Activated CD8-positive, alpha-beta memory T cell treated with anti-CD3 and anti-CD28 coated beads for 4 hours (primary cell): ENCODE results near the gene PRC1.

ENCODE experiments used
- DNase-seq, 2 donors: peaks; one replicate each; pipeline ENCODE4 v3.0.0-alpha.2; 2020; ENCODE audit warnings: low read depth in 2 of 2

PRC1 gene

DNA sequence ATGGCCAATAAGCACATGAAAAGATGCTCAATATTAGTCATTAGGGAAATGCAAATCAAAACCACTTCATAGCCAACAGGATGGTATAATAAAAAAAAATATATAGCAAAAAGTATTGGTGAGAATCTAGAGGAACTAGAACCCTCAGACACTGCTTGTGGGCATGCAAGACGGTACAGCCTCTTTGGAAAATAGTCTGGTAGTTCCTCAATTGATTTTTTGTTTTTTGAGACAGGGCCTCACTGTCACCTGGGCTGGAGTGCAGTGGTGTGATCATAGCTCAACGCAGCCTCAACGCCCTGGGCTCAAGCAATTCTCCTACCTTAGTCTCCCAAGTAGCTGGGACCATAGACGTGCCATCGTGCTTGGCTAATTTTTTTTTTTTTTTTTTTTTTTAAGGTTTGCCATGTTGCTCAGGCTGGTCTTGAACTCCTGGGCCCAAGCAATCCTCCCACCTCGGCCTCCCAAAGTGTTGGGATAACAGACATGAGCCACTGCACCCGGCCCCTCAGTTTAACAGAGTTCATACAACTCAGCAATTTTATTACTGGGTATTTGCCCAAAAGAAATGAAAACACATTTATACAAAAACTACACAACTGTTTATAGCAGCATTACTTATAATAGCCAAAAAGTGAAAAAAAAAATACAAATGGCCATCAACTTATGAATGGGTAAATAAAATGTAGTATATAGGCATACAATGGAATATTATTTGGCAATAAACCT is 5.1 kb downstream of the PRC1 start:
- DNase-seq = no peak

DNA sequence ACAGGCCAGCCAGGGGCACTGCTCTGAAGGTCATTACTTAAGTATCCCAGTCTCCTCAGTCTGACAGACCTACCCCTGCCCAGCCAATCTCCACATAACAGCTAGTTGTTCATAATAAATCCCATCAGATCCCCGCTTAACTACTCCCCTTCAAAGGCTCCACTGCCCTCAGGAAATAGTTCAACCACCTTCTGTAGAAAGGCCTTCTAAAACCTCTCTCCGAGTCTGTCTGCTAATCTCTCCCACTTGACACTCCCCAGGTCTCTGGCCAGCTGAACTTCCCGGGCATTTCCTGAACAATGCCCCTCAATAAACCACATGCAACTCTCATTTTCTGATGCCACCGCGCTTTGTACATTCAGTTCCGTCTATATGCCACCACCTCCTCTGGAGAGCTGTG is 6.0 kb downstream of the PRC1 start:
- no peak for DNase-seq

DNA sequence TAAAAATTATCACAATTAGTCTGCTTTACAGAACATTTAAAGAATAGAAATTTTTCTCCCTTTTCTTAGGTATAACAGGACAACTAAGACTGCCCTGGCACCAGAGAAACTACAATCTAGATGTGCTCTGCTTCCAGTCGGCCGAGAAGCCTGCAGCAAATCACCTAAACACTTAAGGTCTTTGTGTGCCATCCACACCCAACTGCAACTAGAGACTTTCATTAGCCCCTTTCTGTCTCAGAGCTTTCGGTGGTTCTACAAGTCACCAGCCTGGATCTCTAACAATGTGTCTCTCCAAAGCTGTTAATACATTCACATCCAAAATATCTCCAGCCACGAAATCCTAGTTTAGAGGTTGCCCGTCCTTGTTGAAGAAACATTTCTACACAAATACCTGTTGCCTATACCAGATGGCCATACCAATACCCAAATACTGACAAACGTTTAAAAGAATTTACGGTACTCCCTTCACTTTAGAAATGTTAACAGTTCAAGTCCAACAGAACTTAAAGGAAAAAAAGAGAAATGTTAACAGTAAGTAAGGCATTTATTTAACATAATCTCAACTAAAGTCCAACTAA is 6.7 kb downstream of the PRC1 start:
- no peak for DNase-seq

DNA sequence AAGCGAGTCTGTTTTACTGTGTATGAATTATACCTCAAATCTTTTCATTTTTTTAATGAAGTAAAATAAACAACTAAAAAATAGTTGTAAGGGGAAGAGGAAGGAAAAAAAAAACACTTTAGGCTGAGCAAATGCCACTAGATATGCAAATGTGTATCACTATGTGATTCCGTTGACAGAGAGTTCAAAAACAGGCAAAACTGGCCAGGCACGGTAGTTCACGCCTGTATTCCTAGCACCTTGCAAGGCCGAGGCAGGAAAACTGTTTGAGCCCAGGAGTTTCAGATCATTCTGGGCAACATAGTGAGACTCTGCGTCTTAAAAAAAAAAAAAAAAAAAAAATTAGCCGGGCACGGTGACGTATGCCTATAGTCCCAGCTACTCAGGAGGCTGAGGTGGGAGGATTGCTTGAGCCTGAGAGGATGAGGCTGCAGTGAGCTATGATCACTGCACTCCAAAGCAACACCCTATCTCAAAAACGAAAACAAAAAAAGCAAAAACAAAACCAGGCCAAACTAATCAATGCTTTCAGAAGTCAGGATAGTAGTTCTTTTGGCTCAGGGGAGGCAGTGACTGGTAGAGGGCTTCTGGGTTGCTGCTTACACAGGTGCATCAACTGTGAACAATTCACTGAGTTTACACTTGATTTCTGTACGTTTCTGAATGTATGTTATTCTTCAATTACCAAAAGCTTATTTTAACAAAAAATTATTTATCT is 7.4 kb downstream of the PRC1 start:
- no peak for DNase-seq

DNA sequence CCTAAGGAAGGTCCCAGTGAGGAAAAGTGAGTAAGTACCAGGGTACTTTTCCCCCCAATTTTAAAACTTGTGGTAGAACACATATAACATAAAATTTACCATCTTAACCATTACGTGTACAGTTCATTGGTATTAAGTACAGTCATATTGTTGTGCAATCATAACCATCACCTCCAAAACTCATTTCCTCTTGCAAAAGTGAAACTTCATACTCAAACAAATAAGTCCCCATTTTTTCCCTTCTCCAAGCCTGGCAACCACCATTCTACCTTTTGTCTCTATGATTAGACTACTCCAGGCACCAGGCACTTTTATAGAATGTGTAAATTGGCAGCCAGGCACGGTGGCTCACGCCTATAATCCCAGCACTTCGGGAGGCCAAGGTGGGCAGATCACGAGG is 12.2 kb downstream of the PRC1 start:
- DNase-seq = no peak

DNA sequence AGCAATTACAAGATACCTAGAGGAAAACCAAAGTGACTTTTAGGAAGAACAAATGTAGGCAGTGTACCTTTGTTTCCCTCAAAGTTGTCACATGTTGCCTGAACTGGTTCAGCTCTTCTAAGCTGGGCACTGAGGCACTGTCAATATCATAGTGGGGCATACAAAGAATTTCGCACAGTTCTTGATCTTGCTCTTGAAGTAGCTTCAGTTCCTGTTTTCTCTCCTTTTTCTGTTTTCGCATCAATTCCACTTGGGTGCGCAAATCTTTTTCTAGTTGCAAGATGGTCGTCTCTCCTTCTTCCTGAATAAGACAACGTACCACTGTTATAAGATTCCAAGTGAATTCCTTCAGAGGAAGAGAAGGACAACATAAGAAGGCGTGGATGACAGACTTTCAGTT is 12.7 kb downstream of the PRC1 start:
- no peak for DNase-seq

DNA sequence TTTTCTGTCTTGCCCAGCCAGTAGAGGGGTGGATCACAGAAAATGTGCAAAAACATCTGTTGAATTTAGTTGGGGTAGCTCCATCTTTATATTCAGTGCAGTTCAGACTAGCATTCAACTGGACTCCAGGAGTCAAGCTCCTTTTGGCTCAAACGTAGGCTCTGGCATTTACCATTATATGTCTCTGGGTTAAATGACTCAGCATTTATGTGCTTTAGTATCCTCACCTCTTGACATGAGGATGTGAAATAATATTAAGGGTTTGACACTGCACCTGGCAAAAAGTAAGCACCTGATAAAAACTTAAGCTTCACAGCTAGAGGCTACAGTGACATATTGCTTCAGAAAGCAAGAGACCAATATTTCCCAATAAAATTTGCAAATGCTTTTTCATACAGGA is 14.8 kb downstream of the PRC1 start:
- no peak for DNase-seq

DNA sequence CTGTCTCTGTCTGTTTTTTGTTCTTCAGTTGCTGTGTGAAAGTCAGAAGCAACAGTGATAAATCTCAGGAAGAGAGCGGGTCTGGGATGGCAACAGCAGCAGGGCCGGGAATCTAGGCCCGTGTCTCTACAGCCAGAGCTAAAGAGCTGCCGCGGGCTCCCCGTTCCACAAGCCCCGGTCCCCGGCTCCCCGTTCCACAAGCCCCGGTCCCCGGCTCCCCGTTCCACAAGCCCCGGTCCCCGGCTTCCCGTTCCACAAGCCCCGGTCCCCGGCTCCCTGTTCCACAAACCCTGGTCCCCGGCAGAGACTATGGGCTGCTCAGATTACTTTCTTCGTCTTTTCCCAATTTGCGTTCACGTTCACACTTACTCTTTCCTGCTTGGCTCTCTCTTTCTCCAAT is 20.1 kb downstream of the PRC1 start:
- no peak for DNase-seq

DNA sequence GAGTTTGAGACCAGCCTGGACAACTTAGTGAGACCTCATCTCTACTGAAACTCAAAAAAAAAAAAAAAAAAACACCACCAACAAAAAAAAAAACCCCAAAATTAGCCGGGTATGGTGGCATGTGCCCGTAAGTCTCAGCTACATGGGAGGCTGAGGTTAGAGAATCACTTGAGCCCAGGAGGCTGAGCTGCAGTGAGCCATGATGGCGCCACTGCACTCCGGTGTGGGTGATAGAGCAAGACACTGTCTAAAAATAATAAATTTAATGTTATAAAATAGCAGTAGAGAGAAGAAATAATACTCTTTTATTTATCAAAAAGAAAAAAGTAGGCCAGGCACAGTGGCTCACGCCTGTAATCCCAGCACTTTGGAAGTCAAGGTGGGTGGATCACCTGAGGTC is 22.2 kb downstream of the PRC1 start:
- no peak for DNase-seq

DNA sequence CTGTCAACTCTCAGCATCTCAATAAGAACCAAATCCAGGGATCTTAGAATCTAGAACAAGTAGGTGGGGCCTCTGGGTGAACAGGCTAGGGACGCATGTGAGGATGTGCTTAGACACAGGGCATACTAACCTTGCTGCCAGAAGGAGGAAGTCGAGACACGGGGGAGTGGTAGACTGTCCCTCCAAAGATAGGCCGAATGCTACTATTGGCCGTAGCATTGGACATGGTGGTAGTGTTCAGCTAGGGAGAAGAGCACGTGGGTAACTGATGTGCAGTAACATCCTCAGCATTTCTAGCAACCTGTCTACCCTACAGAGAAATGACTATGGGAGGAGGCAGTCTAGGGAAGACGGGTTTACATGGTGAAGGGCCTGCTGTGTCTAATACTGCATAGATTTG is 24.1 kb downstream of the PRC1 start:
- no peak for DNase-seq

DNA sequence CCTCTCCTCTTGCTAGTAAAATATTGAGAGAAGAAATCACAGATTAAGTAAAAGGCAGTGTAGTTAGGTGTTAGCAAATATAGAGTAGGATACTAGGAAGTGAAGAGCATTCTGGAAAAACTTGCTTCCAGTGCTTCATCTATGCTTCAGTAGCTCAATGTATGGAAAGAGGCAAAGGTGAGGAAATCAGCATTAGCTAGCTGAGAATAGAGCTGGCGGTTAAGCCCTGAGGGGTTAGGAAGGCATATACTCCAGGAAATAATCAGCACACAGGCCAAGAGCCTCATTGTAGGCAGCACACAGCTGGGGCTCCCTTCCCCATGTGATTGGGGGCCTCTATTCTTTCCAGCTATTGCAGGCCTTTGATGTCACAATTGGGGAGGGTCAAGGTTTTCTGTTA is 25.9 kb downstream of the PRC1 start:
- DNase-seq = no peak

DNA sequence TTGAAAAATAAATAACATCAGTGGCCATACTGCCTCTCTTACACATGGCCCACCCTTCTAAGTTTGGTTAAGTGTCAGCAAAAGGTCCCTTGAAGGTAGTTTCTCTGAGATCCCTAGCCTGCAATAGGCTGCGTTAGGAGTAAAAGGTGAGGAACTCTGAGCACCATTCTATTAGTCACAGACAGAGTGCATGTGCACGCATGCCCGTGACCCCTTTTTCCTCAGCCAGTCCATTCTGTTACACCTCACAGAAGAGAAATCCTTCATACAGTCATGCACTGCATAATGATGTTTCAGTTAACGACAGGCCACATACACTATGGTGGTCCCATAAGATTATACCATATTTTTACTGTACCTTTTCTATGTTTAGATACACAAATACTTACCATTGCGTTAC is 27.1 kb downstream of the PRC1 start:
- no peak for DNase-seq

DNA sequence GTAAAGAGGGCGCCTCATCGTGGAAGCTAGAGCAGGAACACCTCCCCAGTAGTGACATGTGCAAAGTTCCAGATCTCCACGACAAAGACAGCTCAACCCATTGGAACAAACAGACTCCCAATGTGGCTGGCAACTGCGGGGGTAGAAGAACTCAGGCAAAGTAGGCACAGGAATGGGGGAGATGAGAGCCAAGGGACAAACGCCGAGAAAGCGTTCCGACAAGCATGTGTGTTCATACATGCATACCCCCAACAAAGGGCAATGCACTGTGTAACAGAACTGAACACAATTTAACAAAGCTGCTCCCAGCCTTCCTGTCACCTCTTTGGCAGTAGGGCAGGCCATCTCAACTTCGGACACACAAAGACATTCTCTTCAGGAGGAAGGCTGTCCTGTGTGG is 28.1 kb downstream of the PRC1 start:
- no peak for DNase-seq

DNA sequence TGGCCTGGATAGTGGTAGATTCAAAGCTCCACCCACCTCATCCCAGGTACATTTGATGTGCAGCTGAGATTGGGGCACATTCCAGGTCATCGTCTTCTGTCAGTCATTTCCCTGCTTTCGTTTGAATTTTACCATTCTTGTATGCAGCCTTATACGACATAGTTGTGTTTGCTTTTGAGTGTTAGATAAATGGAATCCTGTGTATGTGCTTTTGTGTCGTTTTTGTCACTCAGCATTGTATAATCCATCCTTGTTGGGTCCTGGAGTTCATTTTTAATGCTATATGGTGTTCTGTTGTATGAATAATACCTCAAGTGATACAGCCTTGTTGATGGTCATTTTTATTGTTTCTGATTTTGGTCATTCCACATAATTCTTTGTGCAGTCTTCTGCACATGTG is 32.3 kb downstream of the PRC1 start:
- no peak for DNase-seq

DNA sequence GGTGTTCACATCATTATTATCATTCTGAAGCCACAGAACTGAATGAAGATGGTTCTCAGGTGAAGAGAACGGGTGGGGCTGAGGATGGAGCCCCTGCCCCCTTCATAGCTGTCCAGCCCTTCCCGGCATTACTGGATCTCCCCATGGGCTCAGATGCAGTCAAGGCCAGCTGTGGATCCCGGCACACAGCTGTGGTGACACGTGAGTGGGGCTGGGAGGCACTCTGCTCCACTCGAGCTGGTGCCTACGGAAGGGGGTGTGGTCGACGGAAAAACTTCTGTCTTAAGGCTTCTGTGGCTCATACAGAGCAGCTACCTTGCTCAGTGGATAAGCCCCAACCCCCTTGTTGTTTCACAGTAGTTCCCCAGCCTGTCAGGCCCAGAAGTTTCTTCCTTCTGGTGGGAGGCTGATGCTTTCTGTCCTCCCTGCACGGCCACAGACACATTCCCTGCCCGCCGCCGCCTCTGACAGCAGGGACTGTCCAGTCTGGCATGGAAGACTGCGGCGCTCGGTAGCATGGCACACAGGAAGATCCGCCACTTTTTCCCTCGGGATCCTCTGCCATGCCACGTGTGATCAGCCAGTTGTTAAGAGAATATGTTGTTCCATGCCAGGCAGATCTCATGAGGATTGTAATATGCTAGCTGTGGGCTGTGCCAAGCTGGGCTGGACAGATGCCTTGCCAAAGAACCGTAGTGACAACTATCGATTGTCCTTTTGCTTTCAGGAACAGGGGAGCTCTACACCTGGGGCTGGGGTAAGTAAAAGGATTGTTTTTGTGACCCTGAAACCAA is 33.8 kb downstream of the PRC1 start:
- no peak for DNase-seq

DNA sequence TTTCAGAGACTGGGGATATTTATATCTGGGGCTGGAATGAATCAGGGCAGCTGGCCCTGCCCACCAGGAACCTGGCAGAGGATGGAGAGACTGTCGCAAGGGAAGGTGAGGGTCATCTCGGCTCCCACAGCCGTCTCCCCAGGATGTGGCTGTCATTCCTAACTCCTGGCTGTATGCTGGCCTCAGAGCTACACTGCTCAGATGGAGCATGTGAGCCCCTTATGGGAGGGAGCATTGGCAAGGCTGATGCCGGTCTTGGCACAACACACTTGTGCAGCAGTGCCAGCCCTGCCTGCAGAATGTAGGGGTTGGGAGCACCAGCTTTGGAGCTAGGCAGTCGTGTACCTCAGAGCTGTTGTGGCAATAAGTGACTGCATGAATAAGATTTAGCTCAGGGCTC is 34.4 kb downstream of the PRC1 start:
- DNase-seq = no peak

DNA sequence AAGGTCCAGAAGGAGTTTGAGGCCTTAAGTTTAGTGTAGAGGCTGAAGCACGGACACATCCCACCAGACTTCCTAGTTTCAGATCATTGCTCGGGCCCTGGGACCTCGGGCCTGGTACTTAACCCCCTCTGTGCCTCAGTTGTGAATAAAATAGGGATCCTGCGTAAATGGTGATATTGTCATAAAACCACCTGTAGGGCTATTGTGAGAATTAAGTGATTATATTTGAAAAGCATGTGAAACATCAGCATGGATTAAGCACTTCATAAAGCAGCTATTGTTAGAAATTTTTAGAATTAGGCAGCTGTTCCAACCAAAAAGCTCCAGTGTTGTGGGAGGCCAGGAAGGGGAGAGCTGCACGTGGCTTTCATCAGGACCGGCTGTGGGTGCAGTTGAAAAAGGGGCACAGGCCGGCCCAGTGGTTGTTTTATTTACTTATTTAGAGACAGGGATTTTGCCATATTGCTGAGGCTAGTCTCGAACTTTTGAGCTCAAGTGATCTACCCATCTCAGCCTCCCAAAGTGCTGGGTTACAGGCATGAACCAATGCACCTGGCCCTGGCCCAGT is 35.2 kb downstream of the PRC1 start:
- DNase-seq = no peak

DNA sequence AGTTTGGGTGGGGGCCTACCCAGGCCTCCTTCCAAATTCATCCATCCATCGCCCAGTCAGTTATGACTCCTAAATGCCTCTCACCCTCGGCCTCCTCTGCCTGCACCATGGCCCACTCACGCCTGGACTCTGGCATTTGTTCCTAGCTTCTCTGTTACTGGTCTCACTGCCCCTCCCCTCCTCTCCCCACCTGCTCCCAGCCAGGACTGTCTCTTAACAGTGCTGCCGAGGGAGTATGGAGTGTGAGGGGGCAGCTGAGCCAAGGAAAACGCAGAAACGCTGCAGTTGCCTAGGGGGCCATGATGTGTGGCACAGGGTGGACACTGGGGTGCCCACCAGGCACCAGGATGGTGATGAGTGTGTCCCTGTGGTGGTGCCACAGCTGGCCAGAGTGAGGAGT is 36.5 kb downstream of the PRC1 start:
- no peak for DNase-seq

DNA sequence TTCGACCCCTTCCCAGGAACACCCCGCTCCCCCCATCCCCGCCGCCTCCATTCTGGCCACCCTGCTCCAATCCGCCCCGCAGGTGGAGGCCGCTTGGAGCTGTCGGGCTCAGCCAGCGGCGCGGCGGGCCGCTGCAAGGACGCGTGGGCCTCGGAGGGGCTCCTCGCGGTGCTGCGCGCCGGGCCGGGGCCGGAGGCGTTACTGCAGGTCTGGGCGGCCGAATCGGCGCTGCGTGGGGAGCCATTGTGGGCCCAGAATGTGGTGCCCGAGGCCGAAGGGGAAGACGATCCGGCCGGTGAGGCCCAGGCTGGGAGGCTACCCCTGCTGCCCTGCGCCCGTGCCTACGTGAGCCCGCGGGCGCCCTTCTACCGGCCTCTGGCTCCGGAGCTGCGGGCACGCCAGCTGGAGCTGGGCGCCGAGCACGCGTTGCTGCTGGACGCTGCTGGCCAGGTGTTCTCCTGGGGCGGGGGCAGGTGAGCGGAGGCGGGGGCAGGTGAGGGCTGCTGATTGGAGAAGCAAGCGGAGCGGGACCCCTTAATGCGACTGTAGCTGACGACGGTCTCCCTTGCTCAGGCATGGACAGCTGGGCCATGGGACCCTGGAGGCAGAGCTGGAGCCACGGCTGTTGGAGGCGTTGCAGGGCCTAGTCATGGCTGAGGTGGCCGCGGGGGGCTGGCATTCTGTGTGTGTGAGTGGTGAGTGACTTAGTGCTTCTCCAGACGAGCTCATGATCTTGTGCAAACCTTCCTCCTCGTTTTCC is 37.1 kb downstream of the PRC1 start:
- DNase-seq = no peak

DNA sequence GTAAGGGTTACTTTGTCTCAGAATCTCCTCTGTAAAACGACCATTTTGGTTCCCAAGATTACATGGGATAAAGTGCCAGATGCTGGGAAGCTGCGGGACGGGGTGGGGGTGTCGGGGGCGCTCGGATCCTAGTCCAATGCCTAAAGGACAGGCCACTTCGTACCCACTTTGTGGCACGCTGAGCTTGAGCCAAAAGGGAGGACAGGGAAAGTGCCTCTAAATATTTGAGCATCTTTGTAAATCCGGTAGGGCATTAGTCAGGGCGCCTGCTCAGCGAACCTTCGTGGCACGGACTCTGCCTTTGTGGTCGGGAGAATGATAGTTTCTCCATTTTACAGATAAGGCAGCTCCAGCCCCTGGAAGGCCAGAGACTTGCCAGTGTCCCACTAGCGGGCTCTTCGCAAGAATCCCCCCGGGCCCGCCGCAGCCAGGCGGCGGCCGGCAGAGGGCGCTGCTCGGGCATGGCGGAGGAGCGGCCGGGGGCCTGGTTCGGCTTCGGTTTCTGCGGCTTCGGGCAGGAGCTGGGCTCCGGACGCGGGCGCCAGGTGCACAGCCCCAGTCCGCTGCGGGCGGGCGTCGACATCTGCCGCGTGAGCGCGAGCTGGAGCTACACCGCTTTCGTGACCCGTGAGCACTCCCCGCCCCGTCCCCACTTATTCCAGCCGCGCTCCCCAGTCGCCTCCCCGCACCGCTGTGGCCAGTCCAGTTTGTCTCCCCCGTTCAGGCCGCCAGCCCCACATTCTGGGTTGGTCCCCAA is 37.9 kb downstream of the PRC1 start:
- DNase-seq = peak; percentile 19 to 37
